NCI-H510A treated with DMSO at 0.1 percent for 48 hours (cell line): Measurements from ENCODE around the gene ASCC2.

ENCODE experiments used
- DNase-seq: peaks from one replicate; lab custom pipeline; 2025; lab: John Stamatoyannopoulos, UW

Gene ASCC2

GRCh38 chr22:29817724-29818123, 20.4 kb downstream of the ASCC2 start:
- DNase-seq, result no peak

- DNase-seq, result no peak
These were observed 21.1 kb downstream of the ASCC2 start for GRCh38 chr22:29816980-29817379.

GRCh38 chr22:29816539-29816938, 21.5 kb downstream of the ASCC2 start:
- no peak for DNase-seq

GRCh38 chr22:29816128-29816527, 21.9 kb downstream of the ASCC2 start:
- DNase-seq, result no peak

GRCh38 chr22:29815580-29815979, 22.5 kb downstream of the ASCC2 start:
- no peak for DNase-seq

GRCh38 chr22:29814003-29814402, 24.1 kb downstream of the ASCC2 start:
- no peak for DNase-seq

- DNase-seq, result no peak
These were observed 24.5 kb downstream of the ASCC2 start for GRCh38 chr22:29813563-29813962.

- DNase-seq, result no peak
These were observed 24.9 kb downstream of the ASCC2 start for GRCh38 chr22:29813126-29813525.

GRCh38 chr22:29811377-29811776, 26.7 kb downstream of the ASCC2 start:
- DNase-seq, result no peak

- DNase-seq, result no peak
These were observed 27.9 kb downstream of the ASCC2 start for GRCh38 chr22:29810216-29810615.

GRCh38 chr22:29806196-29806595, 31.9 kb downstream of the ASCC2 start:
- no peak for DNase-seq

GRCh38 chr22:29804985-29805384, 33.1 kb downstream of the ASCC2 start:
- no peak for DNase-seq

GRCh38 chr22:29803190-29803589, 34.9 kb downstream of the ASCC2 start:
- DNase-seq, result no peak

GRCh38 chr22:29801796-29802195, 36.3 kb downstream of the ASCC2 start:
- DNase-seq, result peak; percentile 76

- no peak for DNase-seq
These were observed 36.9 kb downstream of the ASCC2 start for GRCh38 chr22:29801153-29801552.

- peak; percentile 68 for DNase-seq
These were observed 38.8 kb downstream of the ASCC2 start for GRCh38 chr22:29799217-29799680.

- DNase-seq, result no peak
These were observed 39.3 kb downstream of the ASCC2 start for GRCh38 chr22:29798801-29799200.

GRCh38 chr22:29798318-29798717, 39.8 kb downstream of the ASCC2 start:
- DNase-seq, result no peak

GRCh38 chr22:29797351-29797750, 40.7 kb downstream of the ASCC2 start:
- no peak for DNase-seq

GRCh38 chr22:29795663-29796062, 42.4 kb downstream of the ASCC2 start:
- DNase-seq, result no peak

GRCh38 chr22:29793396-29793795, 44.7 kb downstream of the ASCC2 start:
- no peak for DNase-seq

- DNase-seq, result no peak
These were observed 48.0 kb downstream of the ASCC2 start for GRCh38 chr22:29790061-29790460.

GRCh38 chr22:29788339-29789279, 49.5 kb downstream of the ASCC2 start:
- DNase-seq, result no peak
